HepG2 (cell line): ENCODE data around the gene DAPK3. TPM values are rescaled to one million over a fixed set of nuclear protein-coding genes. Genes with fewer than 3 reads are reported as not detected.

Experiments
- ATAC-seq: fragments of 200-7000 bp; cut with Tn5 transposase; 3 replicates; pipeline ENCODE4 v1.9.1; 2020; ENCODE audit warnings: mild to moderate bottlenecking, moderate library complexity
- BruUV-seq: library from RNA; stranded (reverse); fragments of 400-500 nt; replicated peaks from 2 replicates; lab custom pipeline; 2021; lab: Mats Ljungman, UMichigan
- CTCF ChIA-PET: fragments of 300-600 bp; formaldehyde crosslinking; extraction: SDS; loops from one replicate; lab custom pipeline; 2021; ENCODE audit warnings: low total read pairs, inconsistent platforms, low intra/inter-chr PET ratio; lab: Yijun Ruan, JAX
- POLR2A ChIA-PET: fragments of 350-600 bp; sonication (Branson Sonifier 250); formaldehyde crosslinking; loops from one replicate; lab custom pipeline; 2020; ENCODE audit warnings: antibody characterized with exemption, inconsistent platforms; lab: Yijun Ruan, JAX
- DNase-seq: peaks from one replicate; pipeline ENCODE4 v3.0.0-alpha.2; 2015; ENCODE audit warnings: low spot score
- FAIRE-seq: peaks from 3 replicates; lab custom pipeline; 2011; peaks lifted over from hg19 to GRCh38; lab: Jason Lieb, UNC
- H2AFZ ChIP-seq: one replicate; pipeline ENCODE4 v1.6.1; 2011; ENCODE audit warnings: low read length, inconsistent platforms
- H3K27ac ChIP-seq: fragments of 300-600 bp; 3 replicates; pipeline ENCODE4 v1.8.0; 2011; ENCODE audit warnings: mixed run types, mild to moderate bottlenecking, mixed read lengths, low read length, inconsistent platforms; ENCODE audit not compliant: insufficient read depth; ENCODE audit errors: extremely low read length
- H3K27me3 ChIP-seq, 2 experiments: fragments of 200-600 bp in 1 of 2; 2 replicates in 1 of 2; 3 replicates in 1 of 2; pipeline versions ENCODE4 v1.6.0 to v1.8.0; 2011; ENCODE audit warnings: low read length in 2 of 2, mild to moderate bottlenecking in 2 of 2, moderate library complexity in 2 of 2, inconsistent platforms in 1 of 2; ENCODE audit not compliant: insufficient read depth in 2 of 2, control insufficient read depth in 1 of 2
- H3K36me3 ChIP-seq, 2 experiments: fragments of 200-600 bp in 1 of 2; replicated peaks in 1 of 2; 2 replicates in 1 of 2; 3 replicates in 1 of 2; pipeline versions ENCODE4 v1.5.1 to v1.8.0; 2011; ENCODE audit warnings: low read length in 2 of 2, inconsistent platforms in 1 of 2; ENCODE audit not compliant: insufficient read depth in 2 of 2, control insufficient read depth in 1 of 2
- H3K4me1 ChIP-seq: 2 replicates; pipeline ENCODE4 v1.5.1; 2012; ENCODE audit warnings: low read length, inconsistent platforms; ENCODE audit not compliant: insufficient read depth
- H3K4me2 ChIP-seq: 2 replicates; pipeline ENCODE4 v1.6.0; 2011; ENCODE audit warnings: low read depth, low read length, inconsistent platforms
- H3K4me3 ChIP-seq, 3 experiments: fragments of 200-600 bp in 1 of 3; sonication (generic), shearing (Covaris generic) in 1 of 3; replicated peaks in 1 of 3; 2 replicates each; pipeline ENCODE4 v1.5.1; 2011 to 2016; ENCODE audit warnings: low read length in 3 of 3, inconsistent platforms in 2 of 3, low read depth in 2 of 3, mild to moderate bottlenecking in 2 of 3, control low read depth in 1 of 3, mixed read lengths in 1 of 3; ENCODE audit not compliant: insufficient read depth in 1 of 3
- H3K79me2 ChIP-seq: one replicate; pipeline ENCODE4 v1.6.1; 2011; ENCODE audit warnings: low read length, inconsistent platforms; ENCODE audit not compliant: insufficient read depth
- H3K9ac ChIP-seq: 2 replicates; pipeline ENCODE4 v1.6.0; 2011; ENCODE audit warnings: mild to moderate bottlenecking, low read depth, low read length, inconsistent platforms; ENCODE audit not compliant: insufficient read depth
- H3K9me3 ChIP-seq: 2 replicates; pipeline ENCODE4 v1.5.1; 2012; ENCODE audit warnings: mild to moderate bottlenecking, low read length
- H4K20me1 ChIP-seq: 2 replicates; pipeline ENCODE4 v1.6.0; 2011; ENCODE audit warnings: inconsistent platforms, mild to moderate bottlenecking, low read length, moderate library complexity; ENCODE audit not compliant: insufficient read depth
- AGO2 ChIP-seq: fragments of 200-400 bp; formaldehyde crosslinking; optimal IDR thresholded peaks from 2 replicates; pipeline ENCODE3; 2017; ENCODE audit warnings: mild to moderate bottlenecking, low read depth, low read length, moderate library complexity
- ATF1 ChIP-seq: IDR thresholded peaks from 2 replicates; pipeline ENCODE4 v1.6.1; 2016; ENCODE audit warnings: mild to moderate bottlenecking, control low read depth
- CEBPB ChIP-seq: IDR thresholded peaks from 2 replicates; pipeline ENCODE4 v1.6.1; 2011; ENCODE audit warnings: low read depth, low read length, improper control_type of control experiment, borderline replicate concordance
- FOXK2 ChIP-seq: fragments of 450-650 bp; IDR thresholded peaks from 2 replicates; pipeline ENCODE4 v1.6.1; 2016
- PPARG ChIP-seq: conservative IDR thresholded peaks from 2 replicates; pipeline ENCODE4 v1.6.1; 2016; ENCODE audit warnings: missing biosample characterization, missing genetic modification reagents
- ZFY ChIP-seq: sonication (generic); formaldehyde crosslinking; IDR thresholded peaks from 2 replicates; pipeline ENCODE4 v1.4.0; 2020; ENCODE audit warnings: missing genetic modification reagents
- WGBS: methylation state at CpG from one replicate; pipeline ENCODE4 v1.1.6; 2017; ENCODE audit warnings: low lambda C conversion rate; 5-methylcytosine and 5-hydroxymethylcytosine counted together
- in situ Hi-C: cut with HindIII; loops from 2 replicates; pipeline ENCODE4 v1.10.0; 2017; ENCODE audit warnings: low pct_unique_long_range_greater_than_20kb; ENCODE audit not compliant: extremely low pct_ligation_motif_present
- intact Hi-C: fragments of 100-400 bp; cut with micrococcal nuclease; formaldehyde crosslinking; loops from one replicate; pipeline ENCODE4 v1.10.0; 2022; ENCODE audit not compliant: unreplicated experiment
- polyA plus RNA-seq, 8 experiments: library from polyadenylated mRNA; depleted of rRNA in 3 of 8; stranded (reverse) in 7 of 8; unstranded in 1 of 8; fragments of >200 nt; fragmentation: Illumina TruSeq in 4 of 8; extraction: Trizol in 4 of 8; gene quantifications; 2 replicates each; pipeline versions ENCODE4 v1.2.1 to v1.2.3, GENCODE V29; 2011 to 2016; ENCODE audit warnings: low read depth in 4 of 8, missing spikeins in 1 of 8, mixed read lengths in 1 of 8; ENCODE audit not compliant: insufficient read depth in 1 of 8
- total RNA-seq, 5 experiments: library from RNA; depleted of rRNA; stranded (reverse); fragments of >200 nt; fragmentation: Illumina TruSeq; extraction: Trizol; gene quantifications; 2 replicates each; pipeline ENCODE4 v1.2.3, GENCODE V29; 2016; ENCODE audit warnings: low read depth in 1 of 5
- TF ChIP-seq, protein P1 (sequence below): IDR thresholded peaks from 2 replicates; pipeline ENCODE4 v1.6.1; 2016; ENCODE audit warnings: control low read depth

Gene DAPK3
- total and polyA plus RNA-seq, 2 of the 13 experiments (the other 11 are each of a cell fraction or from before 2014, with no cell fraction given) = 30.5 to 37.3 TPM

DNA sequence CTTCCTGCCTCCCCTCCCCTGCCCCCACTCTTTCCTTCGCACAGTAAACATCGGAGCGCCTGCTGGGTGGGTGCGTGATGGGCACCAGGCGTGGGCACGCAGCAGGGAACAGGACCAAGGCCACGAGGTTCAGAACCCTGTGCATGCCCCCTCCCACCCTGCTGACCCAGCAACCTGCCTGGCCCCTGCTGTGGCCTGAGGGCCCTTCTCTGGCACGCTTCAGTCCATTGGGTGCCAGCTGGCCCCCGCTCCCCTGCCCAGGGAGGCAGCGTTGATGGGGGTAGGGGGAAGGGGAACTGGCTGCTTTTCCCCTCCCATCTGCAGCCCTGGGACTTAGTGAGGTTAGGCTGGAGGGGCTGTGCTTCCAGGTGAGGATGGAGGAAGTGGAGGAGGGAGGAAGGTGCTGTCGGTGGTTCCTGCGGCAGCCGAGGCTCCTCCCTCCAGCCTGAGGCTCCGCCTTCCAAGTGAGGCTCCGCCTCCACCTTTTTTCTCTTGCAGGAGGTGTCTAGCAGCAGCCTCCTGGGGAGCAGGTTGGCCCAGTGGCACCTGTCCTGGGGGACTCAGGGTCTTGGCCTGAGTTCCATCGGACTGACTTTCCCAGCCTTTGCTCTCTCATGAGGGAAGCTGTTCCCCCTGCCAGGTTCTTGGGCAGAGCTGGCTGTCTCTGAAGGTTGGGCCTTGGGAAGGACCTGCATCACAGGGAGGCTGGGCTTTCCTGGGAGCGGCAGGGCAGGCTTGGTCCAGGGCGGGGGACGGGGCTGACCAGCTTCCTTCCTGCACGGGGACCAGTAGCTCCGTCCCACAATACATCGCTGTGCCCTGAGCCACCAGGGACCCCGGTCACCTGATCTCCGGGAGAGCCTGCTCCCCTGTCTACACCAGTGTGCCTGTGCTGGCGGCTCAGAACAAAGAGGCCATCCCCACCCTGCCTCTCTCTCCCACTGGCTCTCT, 43.9 kb upstream of the DAPK3 start:
- Histone ChIP-seq H3K9ac (no peak overlapping the region), H4K20me1 (0 out of 2 replicates have a peak, but pooled peaks cover 9% of the 10 kb centered on the region), H3K4me2 (no peak overlapping the region), H3K9me3 (no peaks in the 10 kb centered on the region), H3K27me3 (no peaks in the 10 kb centered on the region), H3K27ac (no peak overlapping the region), H2AFZ (no peak overlapping the region), H3K4me1 (peaks cover 8% of the 10 kb centered on the region; the same call in 1 of the 2 replicates), H3K79me2 (peaks cover 16% of the 10 kb centered on the region), H3K36me3 (peaks cover 17 to 31% of the 10 kb centered on the region in 2 experiments; a peak in 4 of 5 replicates), H3K4me3 (no peak overlapping the region)
- no peak for TF ChIP-seq FOXK2
- no peak for TF ChIP-seq ZFY
- TF ChIP-seq AGO2 = peak; percentile 3
- BruUV-seq = no TSS peak
- ATAC-seq = no peak
- in situ Hi-C loops = no loop called here
- 96% methylated on average over 19 of the region's 25 CpGs for WGBS
- ChIA-PET CTCF (no interaction called here), POLR2A (no interaction called here)
- DNase-seq = no peak
- intact Hi-C loops = no loop called here
- FAIRE-seq = no peak

DNA sequence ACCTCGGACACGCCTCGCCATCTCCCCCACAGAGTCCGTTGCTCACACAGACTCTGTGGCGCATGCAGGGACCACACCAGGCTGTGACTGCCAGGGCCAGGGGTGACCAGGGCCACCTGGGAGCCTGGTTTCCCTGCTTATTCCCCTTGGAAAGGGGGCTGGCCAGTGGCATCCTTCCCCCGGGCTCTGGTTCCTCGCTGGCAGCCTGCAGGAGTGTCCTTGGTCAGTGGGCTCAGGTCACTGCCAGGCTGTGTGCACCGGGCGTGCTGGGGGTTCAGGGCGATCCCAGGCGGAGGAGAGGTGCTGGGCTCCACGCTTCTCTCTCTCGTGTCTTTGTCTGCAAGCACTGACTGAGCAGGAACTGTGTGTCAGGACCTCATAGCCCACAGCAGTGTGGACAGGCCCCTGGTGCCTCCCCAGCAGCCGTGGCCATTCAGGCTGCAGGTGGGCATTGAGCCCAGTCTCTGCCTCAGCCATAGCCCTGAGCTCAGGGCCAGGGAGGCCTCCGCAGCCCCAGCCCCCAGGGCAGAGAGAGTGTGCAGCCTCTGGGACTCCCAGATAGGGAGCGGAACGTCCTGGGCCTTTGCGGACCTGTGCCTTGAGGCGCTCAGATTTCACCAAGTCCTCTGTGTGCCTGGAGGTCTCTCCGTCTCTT, 43.1 kb upstream of the DAPK3 start:
- in situ Hi-C loops (no loop called here), intact Hi-C loops (no loop called here)
- CTCF ChIA-PET = no interaction called here
- no peaks in the 10 kb centered on the region for H3K9me3 ChIP-seq
- H3K4me1 ChIP-seq = peaks cover 16% of the 10 kb centered on the region
- no peak for FAIRE-seq
- no peaks in the 10 kb centered on the region for H3K27me3 ChIP-seq
- H3K4me3 ChIP-seq = no peak overlapping the region
- H2AFZ ChIP-seq = no peak overlapping the region
- no peak for ATAC-seq
- no peak overlapping the region for H3K4me2 ChIP-seq
- H3K9ac ChIP-seq = no peak overlapping the region
- POLR2A ChIA-PET = no interaction called here
- peaks cover 24% of the 10 kb centered on the region for H3K79me2 ChIP-seq
- BruUV-seq = no TSS peak
- 0 out of 2 replicates have a peak, but pooled peaks cover 9% of the 10 kb centered on the region for H4K20me1 ChIP-seq
- 94% methylated on average over 12 of the region's 20 CpGs for WGBS
- peaks cover 15 to 31% of the 10 kb centered on the region in 2 experiments; a peak in 4 of 5 replicates for H3K36me3 ChIP-seq
- DNase-seq = no peak
- H3K27ac ChIP-seq = no peak overlapping the region
- TF ChIP-seq CEBPB = no peak
- TF ChIP-seq, protein P1, sequence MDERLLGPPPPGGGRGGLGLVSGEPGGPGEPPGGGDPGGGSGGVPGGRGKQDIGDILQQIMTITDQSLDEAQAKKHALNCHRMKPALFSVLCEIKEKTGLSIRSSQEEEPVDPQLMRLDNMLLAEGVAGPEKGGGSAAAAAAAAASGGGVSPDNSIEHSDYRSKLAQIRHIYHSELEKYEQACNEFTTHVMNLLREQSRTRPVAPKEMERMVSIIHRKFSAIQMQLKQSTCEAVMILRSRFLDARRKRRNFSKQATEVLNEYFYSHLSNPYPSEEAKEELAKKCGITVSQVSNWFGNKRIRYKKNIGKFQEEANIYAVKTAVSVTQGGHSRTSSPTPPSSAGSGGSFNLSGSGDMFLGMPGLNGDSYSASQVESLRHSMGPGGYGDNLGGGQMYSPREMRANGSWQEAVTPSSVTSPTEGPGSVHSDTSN (CRISPR knock-in tag) = no peak
- TF ChIP-seq PPARG (CRISPR knock-in tag) = no peak
- no peak for TF ChIP-seq ATF1 (CRISPR knock-in tag)
